Stimulated activated CD8-positive, alpha-beta memory T cell treated with anti-CD3 and anti-CD28 coated beads, Interleukin-15, amount 100 ng/mL, for 24 hours (primary cell): Measurements from ENCODE around the gene ABCB7.
"Not testable (repeated sequence)": the region's sequence is repeated elsewhere in the genome, so short reads cannot be mapped to it uniquely, and the experiment has no call there.

Experiments
- DNase-seq: peaks from one replicate; pipeline ENCODE4 v3.0.0-alpha.2; 2020; ENCODE audit warnings: low read depth

ABCB7 gene

DNA sequence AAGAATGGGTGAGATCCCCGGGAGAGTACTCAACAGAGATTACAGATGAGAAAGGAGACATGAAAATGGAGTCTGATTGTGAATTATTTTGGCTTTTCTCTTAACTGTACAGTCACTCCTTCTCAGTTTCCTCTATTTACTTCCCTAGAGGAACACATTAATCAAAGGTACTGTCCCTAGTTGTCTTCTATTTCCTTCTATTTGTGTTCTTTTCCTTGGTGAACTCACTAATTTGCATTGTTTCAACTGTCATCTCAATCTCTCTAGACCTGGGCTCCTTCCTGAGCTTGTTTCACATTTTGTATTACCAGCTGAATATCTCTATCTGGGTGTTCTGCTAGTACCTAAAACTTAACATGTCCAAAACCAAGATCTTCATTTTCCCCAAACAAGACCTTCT, 59.8 kb downstream of the ABCB7 start:
- no peak for DNase-seq

DNA sequence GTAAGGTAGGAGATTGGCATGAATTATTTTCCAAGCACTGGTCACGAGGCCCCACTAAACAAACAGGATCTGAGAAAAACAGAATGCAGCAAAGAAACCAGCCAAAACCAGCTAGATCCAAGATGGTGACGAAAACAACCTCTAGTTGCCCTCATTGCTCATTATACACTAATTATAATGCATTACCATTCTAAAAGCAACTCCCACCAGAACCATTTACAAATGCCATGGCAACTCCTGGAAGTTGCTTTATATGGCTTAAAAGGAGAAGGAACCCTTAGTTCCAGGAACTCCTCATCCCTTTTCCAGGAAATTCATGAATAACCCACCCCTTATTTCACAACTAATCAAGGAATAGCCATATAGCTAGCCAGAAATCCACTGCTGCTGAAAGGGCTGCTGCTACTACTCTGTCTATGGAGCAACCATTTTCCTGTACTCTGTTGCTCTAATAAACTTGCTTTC, 69.3 kb downstream of the ABCB7 start:
- DNase-seq, result no peak

DNA sequence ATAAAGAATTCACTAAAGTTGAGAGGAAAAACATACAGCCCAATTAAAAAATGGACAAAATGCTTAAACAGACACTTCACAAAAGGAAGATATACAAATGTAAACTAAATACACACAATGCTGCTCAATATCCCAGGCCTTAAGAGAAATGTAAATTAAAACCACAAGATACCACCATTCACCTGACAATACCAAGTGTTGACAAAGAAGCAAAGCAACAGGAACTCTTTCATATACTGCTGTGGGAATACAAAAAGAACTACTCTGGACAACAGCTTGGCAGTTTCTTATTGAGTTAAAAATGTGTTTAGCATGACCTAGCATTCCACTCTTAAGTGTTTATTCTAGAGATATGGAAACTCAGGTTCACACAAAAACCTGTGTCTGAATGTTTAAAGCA, 71.3 kb downstream of the ABCB7 start:
- DNase-seq, result no peak

DNA sequence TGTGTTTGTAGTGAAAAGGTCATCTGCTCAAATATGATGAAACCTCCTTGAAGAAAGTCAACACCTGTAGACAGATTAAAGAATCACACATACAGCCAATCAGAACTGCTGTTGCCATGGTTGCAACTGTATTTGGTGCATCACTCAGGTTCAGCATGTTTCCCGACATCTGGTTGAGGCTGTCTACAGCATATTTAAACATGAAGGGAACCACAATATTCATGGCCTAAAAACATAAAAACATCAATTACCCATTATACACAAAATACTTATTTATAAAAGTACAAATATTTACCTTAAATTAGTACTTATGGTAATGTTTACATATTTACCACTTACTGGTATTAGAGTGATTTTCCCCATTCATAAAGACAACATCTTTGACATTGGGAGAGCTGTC, 79.7 kb downstream of the ABCB7 start:
- DNase-seq, result no peak

DNA sequence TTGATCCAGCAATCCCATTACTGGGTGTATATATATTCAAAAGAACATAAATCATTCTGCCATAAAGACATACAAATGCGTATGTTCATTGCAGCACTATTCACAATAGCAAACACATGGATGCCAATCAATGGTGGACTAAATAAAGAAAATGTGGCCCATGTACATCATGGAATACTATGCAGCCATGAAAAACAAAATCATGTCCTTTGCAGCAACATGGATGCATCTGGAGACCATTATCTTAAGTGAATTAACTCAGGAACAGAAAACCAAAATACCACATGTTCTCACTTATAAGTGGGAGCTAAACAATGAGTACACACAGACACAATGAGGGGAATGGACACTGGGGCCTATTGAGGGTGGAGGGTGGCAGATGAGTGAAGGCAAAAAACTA, 81.6 kb downstream of the ABCB7 start:
- DNase-seq, result no peak

DNA sequence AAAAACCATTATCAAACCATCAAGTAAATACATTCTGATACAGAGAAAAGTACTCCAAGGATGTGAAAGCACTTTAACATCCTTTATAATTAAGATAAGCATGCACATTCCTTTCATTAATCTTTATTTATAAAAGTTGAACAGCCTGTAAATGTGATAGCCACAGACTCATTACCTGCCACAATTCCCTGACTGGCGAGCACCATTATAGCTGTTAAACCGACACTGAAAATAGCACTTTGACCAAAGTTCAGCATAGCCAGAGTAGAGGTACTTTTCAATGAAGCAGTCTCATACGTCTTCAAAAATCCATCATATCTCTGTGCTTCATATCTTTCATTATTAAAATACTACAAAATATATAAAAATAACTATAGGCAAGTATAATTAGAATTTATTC, 84.7 kb downstream of the ABCB7 start:
- no peak for DNase-seq

DNA sequence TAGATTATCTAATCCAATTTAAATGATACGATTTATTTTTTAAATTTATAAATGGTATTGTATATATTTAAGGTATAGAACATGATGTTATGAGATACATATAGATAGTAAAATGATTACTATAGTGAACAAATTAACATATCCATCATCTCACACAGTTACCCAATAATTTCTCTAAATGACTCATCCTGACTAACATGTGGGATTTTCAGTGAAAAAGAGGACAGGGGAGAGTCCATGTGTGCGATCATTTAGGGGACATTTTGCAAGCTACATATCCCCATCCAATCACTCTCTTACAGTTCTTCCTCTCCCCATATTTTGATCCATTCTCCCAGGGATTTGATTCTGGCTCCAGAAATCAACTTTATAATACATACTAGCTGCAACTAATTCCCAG, 88.2 kb downstream of the ABCB7 start:
- no peak for DNase-seq

DNA sequence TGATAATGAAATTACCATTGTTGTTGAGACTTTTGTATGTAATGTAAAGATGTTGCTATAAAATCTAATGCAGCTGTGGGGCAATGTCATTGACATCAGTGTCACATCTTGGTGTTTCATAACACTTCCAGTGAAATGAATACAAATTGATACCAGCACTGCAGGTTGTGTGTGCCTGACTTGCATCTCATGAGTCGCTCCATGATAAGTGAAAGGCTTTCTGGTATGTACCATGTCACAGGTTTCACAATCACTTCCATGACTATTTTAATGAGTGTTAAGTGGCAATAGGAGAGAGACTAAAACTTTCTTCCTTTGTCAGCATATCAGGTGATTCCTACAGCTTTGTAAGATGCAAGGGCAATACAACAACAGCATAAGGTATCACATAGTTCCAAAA, 94.4 kb downstream of the ABCB7 start:
- no peak for DNase-seq

DNA sequence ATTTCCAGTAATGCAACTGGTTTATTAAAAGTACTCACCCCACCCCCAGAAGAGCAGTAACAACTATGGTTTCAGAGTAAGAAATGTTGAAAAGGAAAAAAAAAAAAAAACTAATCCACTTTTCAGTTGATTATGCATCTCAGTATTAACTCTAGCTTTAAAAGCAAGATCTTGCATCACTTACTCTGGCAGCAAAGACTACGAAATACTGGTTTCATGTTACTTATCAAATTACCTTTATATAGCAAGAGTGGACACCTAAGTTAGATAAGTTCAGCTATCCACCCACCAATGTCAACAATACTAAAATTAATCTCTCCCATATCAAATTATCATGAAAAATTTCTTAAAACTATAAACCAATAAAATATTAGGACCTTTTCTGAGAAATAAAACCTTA, 105.0 kb downstream of the ABCB7 start:
- DNase-seq, result no peak

DNA sequence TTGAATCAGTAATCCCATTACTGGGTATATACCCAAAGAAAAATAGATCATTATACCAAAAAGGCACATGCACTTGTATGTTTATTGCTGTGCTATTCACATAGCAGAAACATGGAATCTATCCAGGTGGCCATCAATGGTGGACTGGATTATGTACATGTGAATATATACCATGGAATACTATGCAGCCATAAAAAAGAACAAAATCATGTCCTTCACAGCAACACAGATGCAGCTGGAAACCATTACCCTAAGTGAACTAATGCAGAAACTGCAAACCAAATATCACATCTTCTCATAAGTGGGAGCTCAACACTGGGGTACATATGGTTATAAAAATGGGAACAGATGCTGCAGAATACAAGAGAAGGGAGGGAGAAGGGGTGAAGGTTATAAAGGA, 110.7 kb downstream of the ABCB7 start:
- no peak for DNase-seq

DNA sequence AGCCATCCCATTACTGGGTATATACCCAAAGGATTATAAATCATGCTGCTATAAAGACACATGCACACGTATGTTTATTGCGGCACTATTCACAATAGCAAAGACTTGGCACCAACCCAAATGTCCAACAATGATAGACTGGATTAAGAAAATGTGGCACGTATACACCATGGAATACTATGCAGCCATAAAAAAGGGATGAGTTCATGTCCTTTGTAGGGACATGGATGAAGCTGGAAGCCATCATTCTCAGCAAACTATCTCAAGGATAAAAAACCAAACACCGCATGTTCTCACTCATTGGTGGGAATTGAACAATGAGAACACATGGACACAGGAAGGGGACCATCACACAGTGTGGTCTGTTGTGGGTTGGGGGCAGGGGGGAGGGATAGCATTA, 111.9 kb downstream of the ABCB7 start:
- DNase-seq, result not testable (repeated sequence)

DNA sequence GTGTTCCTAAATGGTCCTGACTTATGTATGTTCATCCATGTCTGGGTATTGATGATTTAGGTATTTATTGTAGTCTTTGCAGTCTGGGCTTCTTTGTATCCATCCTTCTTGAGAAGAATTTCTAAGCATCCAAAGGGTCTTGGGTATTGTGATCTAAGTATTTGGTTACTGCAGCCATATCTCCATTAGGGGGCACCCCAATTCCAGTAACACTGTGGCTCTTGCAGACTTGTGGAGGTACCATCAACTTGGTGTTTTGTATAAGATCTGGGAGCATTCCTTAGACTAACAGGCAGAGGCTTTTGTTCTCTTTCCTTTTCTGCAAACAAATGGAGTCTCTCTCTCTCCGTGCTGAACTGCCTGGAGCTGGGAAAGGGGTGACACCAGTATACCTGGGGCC, 117.2 kb downstream of the ABCB7 start:
- DNase-seq, result no peak
